ENCODE data around the gene RAB3A.
A peak's percentile ranks its signal among the peaks of the same experiment; 100 is the strongest.
"Not testable (repeated sequence)": the region's sequence is repeated elsewhere in the genome, so short reads cannot be mapped to it uniquely, and the experiment has no call there.

Gene RAB3A

GRCh38 chr19:18172331-18173053 lies 31.4 kb downstream of the RAB3A start:
- Mint-ChIP-seq H3K36me3 (ENCODE audit: low read depth) (peaks cover 22% of the 10 kb centered on the region), H3K4me3 (peak overlapping the region; percentile 63), H3K27me3 (ENCODE audit: low read depth) (no peaks in the 10 kb centered on the region), H3K4me1 (ENCODE audit: low read depth) (peaks cover 23% of the 10 kb centered on the region), H3K9me3 (no peaks in the 10 kb centered on the region), H3K27ac (peak overlapping the region; percentile 62)

GRCh38 chr19:18171605-18172327 lies 32.1 kb downstream of the RAB3A start:
- no peak overlapping the region for H3K27ac Mint-ChIP-seq
- H3K36me3 Mint-ChIP-seq (ENCODE audit: low read depth) = peaks cover 21% of the 10 kb centered on the region
- H3K4me1 Mint-ChIP-seq (ENCODE audit: low read depth) = peaks cover 23% of the 10 kb centered on the region
- H3K27me3 Mint-ChIP-seq (ENCODE audit: low read depth) = no peaks in the 10 kb centered on the region
- H3K4me3 Mint-ChIP-seq = no peak overlapping the region
- H3K9me3 Mint-ChIP-seq = no peaks in the 10 kb centered on the region

- peaks cover 17% of the 10 kb centered on the region for H3K36me3 Mint-ChIP-seq (ENCODE audit: low read depth)
- no peak overlapping the region for H3K4me3 Mint-ChIP-seq
- no peak overlapping the region for H3K27ac Mint-ChIP-seq
- no peaks in the 10 kb centered on the region for H3K9me3 Mint-ChIP-seq
- no peaks in the 10 kb centered on the region for H3K27me3 Mint-ChIP-seq (ENCODE audit: low read depth)
- peaks cover 20% of the 10 kb centered on the region for H3K4me1 Mint-ChIP-seq (ENCODE audit: low read depth)
Observed at GRCh38 chr19:18170714-18171255, 33.1 kb downstream of the RAB3A start.

GRCh38 chr19:18168673-18169381 lies 35.0 kb downstream of the RAB3A start:
- H3K4me1 Mint-ChIP-seq (ENCODE audit: low read depth) = peaks cover 9% of the 10 kb centered on the region
- H3K27me3 Mint-ChIP-seq (ENCODE audit: low read depth) = no peaks in the 10 kb centered on the region
- no peak overlapping the region for H3K4me3 Mint-ChIP-seq
- no peaks in the 10 kb centered on the region for H3K9me3 Mint-ChIP-seq
- peaks cover 15% of the 10 kb centered on the region for H3K36me3 Mint-ChIP-seq (ENCODE audit: low read depth)
- H3K27ac Mint-ChIP-seq = no peak overlapping the region

GRCh38 chr19:18167975-18168645 lies 35.7 kb downstream of the RAB3A start:
- Mint-ChIP-seq H3K4me3 (no peak overlapping the region), H3K9me3 (no peaks in the 10 kb centered on the region), H3K4me1 (ENCODE audit: low read depth) (peaks cover 7% of the 10 kb centered on the region), H3K27ac (peak overlapping the region; percentile 36), H3K36me3 (ENCODE audit: low read depth) (peaks cover 19% of the 10 kb centered on the region), H3K27me3 (ENCODE audit: low read depth) (no peaks in the 10 kb centered on the region)

GRCh38 chr19:18167011-18167410 lies 36.8 kb downstream of the RAB3A start:
- Mint-ChIP-seq H3K9me3 (no peaks in the 10 kb centered on the region), H3K4me1 (ENCODE audit: low read depth) (peaks cover 2% of the 10 kb centered on the region), H3K27me3 (ENCODE audit: low read depth) (no peaks in the 10 kb centered on the region), H3K4me3 (no peak overlapping the region), H3K27ac (no peak overlapping the region), H3K36me3 (ENCODE audit: low read depth) (peaks cover 20% of the 10 kb centered on the region)

GRCh38 chr19:18165794-18166544 lies 37.9 kb downstream of the RAB3A start:
- Mint-ChIP-seq H3K27ac (no peak overlapping the region), H3K9me3 (no peaks in the 10 kb centered on the region), H3K4me1 (ENCODE audit: low read depth) (peaks cover 2% of the 10 kb centered on the region), H3K36me3 (ENCODE audit: low read depth) (peaks cover 20% of the 10 kb centered on the region), H3K4me3 (no peak overlapping the region), H3K27me3 (ENCODE audit: low read depth) (no peaks in the 10 kb centered on the region)

- no peaks in the 10 kb centered on the region for H3K27me3 Mint-ChIP-seq (ENCODE audit: low read depth)
- no peak overlapping the region for H3K27ac Mint-ChIP-seq
- no peaks in the 10 kb centered on the region for H3K9me3 Mint-ChIP-seq
- peaks cover 6% of the 10 kb centered on the region for H3K4me1 Mint-ChIP-seq (ENCODE audit: low read depth)
- peaks cover 17% of the 10 kb centered on the region for H3K36me3 Mint-ChIP-seq (ENCODE audit: low read depth)
- H3K4me3 Mint-ChIP-seq = no peak overlapping the region
Observed at GRCh38 chr19:18164072-18164471, 39.8 kb downstream of the RAB3A start.

GRCh38 chr19:18161636-18162002 lies 42.2 kb downstream of the RAB3A start:
- H3K4me3 Mint-ChIP-seq = no peak overlapping the region
- peaks cover 10% of the 10 kb centered on the region for H3K36me3 Mint-ChIP-seq (ENCODE audit: low read depth)
- H3K27ac Mint-ChIP-seq = no peak overlapping the region
- H3K27me3 Mint-ChIP-seq (ENCODE audit: low read depth) = no peaks in the 10 kb centered on the region
- H3K9me3 Mint-ChIP-seq = no peaks in the 10 kb centered on the region
- H3K4me1 Mint-ChIP-seq (ENCODE audit: low read depth) = peaks cover 4% of the 10 kb centered on the region

- Mint-ChIP-seq H3K36me3 (ENCODE audit: low read depth) (peaks cover 14% of the 10 kb centered on the region), H3K27ac (no peak overlapping the region), H3K4me1 (ENCODE audit: low read depth) (peaks cover 7% of the 10 kb centered on the region), H3K9me3 (no peaks in the 10 kb centered on the region), H3K4me3 (no peak overlapping the region), H3K27me3 (ENCODE audit: low read depth) (no peaks in the 10 kb centered on the region)
Observed at GRCh38 chr19:18160971-18161635, 42.7 kb downstream of the RAB3A start.

GRCh38 chr19:18160493-18160970 lies 43.3 kb downstream of the RAB3A start:
- H3K9me3 Mint-ChIP-seq = no peaks in the 10 kb centered on the region
- H3K36me3 Mint-ChIP-seq (ENCODE audit: low read depth) = peaks cover 10% of the 10 kb centered on the region
- H3K4me3 Mint-ChIP-seq = peak overlapping the region; percentile 63
- no peaks in the 10 kb centered on the region for H3K27me3 Mint-ChIP-seq (ENCODE audit: low read depth)
- H3K4me1 Mint-ChIP-seq (ENCODE audit: low read depth) = peaks cover 7% of the 10 kb centered on the region
- peak overlapping the region; percentile 59 for H3K27ac Mint-ChIP-seq

- Mint-ChIP-seq H3K4me1 (ENCODE audit: low read depth) (peaks cover 7% of the 10 kb centered on the region), H3K27me3 (ENCODE audit: low read depth) (no peaks in the 10 kb centered on the region), H3K36me3 (ENCODE audit: low read depth) (peaks cover 9% of the 10 kb centered on the region), H3K9me3 (no peaks in the 10 kb centered on the region), H3K27ac (no peak overlapping the region), H3K4me3 (no peak overlapping the region)
Observed at GRCh38 chr19:18159810-18160209, 44.0 kb downstream of the RAB3A start.

GRCh38 chr19:18159059-18159616 lies 44.7 kb downstream of the RAB3A start:
- H3K27ac Mint-ChIP-seq; H3K4me3 Mint-ChIP-seq; H3K4me1 Mint-ChIP-seq (ENCODE audit: low read depth); H3K27me3 Mint-ChIP-seq (ENCODE audit: low read depth); H3K9me3 Mint-ChIP-seq; H3K36me3 Mint-ChIP-seq (ENCODE audit: low read depth): not testable (repeated sequence)
